ENCODE data around the gene BTG2.

DNA sequence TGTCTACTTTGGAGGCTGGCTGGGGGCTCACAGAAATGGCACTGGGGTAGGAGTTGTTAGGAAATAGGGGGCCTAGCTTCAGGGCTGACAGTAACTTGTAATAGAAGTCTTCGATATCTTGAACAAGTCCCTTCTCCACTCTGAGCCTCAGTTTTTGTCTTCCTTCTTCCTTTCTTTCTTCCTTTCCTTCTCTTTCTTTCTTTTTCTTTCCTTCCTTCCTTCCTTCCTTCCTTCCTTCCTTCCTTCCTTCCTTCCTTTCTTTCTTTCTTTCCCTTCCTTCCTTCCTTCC lies 12.9 kb downstream of the BTG2 start:
- TF ChIP-seq, protein P1, sequence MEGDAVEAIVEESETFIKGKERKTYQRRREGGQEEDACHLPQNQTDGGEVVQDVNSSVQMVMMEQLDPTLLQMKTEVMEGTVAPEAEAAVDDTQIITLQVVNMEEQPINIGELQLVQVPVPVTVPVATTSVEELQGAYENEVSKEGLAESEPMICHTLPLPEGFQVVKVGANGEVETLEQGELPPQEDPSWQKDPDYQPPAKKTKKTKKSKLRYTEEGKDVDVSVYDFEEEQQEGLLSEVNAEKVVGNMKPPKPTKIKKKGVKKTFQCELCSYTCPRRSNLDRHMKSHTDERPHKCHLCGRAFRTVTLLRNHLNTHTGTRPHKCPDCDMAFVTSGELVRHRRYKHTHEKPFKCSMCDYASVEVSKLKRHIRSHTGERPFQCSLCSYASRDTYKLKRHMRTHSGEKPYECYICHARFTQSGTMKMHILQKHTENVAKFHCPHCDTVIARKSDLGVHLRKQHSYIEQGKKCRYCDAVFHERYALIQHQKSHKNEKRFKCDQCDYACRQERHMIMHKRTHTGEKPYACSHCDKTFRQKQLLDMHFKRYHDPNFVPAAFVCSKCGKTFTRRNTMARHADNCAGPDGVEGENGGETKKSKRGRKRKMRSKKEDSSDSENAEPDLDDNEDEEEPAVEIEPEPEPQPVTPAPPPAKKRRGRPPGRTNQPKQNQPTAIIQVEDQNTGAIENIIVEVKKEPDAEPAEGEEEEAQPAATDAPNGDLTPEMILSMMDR (conservative IDR thresholded peaks at IDR 0.05; ENCODE audit: low read depth in 2 of 2): no peak
- no peak for TF ChIP-seq ZNF114 (CRISPR knock-in tag; IDR thresholded peaks at IDR 0.05)
- TF ChIP-seq, protein P2, sequence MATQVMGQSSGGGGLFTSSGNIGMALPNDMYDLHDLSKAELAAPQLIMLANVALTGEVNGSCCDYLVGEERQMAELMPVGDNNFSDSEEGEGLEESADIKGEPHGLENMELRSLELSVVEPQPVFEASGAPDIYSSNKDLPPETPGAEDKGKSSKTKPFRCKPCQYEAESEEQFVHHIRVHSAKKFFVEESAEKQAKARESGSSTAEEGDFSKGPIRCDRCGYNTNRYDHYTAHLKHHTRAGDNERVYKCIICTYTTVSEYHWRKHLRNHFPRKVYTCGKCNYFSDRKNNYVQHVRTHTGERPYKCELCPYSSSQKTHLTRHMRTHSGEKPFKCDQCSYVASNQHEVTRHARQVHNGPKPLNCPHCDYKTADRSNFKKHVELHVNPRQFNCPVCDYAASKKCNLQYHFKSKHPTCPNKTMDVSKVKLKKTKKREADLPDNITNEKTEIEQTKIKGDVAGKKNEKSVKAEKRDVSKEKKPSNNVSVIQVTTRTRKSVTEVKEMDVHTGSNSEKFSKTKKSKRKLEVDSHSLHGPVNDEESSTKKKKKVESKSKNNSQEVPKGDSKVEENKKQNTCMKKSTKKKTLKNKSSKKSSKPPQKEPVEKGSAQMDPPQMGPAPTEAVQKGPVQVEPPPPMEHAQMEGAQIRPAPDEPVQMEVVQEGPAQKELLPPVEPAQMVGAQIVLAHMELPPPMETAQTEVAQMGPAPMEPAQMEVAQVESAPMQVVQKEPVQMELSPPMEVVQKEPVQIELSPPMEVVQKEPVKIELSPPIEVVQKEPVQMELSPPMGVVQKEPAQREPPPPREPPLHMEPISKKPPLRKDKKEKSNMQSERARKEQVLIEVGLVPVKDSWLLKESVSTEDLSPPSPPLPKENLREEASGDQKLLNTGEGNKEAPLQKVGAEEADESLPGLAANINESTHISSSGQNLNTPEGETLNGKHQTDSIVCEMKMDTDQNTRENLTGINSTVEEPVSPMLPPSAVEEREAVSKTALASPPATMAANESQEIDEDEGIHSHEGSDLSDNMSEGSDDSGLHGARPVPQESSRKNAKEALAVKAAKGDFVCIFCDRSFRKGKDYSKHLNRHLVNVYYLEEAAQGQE (IDR thresholded peaks at IDR 0.05; ENCODE audit: unreplicated experiment): no peak
- TF ChIP-seq EZH2 (IDR thresholded peaks at IDR 0.05; ENCODE audit: low read depth, unreplicated experiment): no peak
- no peak for TF ChIP-seq EZH2phosphoT487 (IDR thresholded peaks at IDR 0.05; ENCODE audit: unreplicated experiment)
- TF ChIP-seq POLR2AphosphoS5 (IDR thresholded peaks at IDR 0.05; ENCODE audit: low read depth): no peak
- no peak for TF ChIP-seq JUNB (IDR thresholded peaks at IDR 0.05; ENCODE audit: unreplicated experiment)
- no peak for TF ChIP-seq CREB1 (CRISPR knock-in tag; IDR thresholded peaks at IDR 0.05; ENCODE audit: low read depth)
- TF ChIP-seq, protein P3, sequence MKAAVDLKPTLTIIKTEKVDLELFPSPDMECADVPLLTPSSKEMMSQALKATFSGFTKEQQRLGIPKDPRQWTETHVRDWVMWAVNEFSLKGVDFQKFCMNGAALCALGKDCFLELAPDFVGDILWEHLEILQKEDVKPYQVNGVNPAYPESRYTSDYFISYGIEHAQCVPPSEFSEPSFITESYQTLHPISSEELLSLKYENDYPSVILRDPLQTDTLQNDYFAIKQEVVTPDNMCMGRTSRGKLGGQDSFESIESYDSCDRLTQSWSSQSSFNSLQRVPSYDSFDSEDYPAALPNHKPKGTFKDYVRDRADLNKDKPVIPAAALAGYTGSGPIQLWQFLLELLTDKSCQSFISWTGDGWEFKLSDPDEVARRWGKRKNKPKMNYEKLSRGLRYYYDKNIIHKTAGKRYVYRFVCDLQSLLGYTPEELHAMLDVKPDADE (IDR thresholded peaks at IDR 0.05): no peak
- TF ChIP-seq STAT1 (IDR thresholded peaks at IDR 0.05; ENCODE audit: unreplicated experiment): no peak
- no peak for TF ChIP-seq ZNF331 (CRISPR knock-in tag; IDR thresholded peaks at IDR 0.05; ENCODE audit: low read depth)
- TF ChIP-seq NANOG (IDR thresholded peaks at IDR 0.05; ENCODE audit: borderline replicate concordance): no peak
